GM19395 (cell line): Measurements from ENCODE around the gene RSRC1.

Source experiments
- ATAC-seq: cut with Tn5 transposase; IDR thresholded peaks from one replicate; pipeline ENCODE4 v1.9.1; 2021; ENCODE audit warnings: mild to moderate bottlenecking, moderate library complexity; ENCODE audit not compliant: unreplicated experiment

The RSRC1 gene

DNA sequence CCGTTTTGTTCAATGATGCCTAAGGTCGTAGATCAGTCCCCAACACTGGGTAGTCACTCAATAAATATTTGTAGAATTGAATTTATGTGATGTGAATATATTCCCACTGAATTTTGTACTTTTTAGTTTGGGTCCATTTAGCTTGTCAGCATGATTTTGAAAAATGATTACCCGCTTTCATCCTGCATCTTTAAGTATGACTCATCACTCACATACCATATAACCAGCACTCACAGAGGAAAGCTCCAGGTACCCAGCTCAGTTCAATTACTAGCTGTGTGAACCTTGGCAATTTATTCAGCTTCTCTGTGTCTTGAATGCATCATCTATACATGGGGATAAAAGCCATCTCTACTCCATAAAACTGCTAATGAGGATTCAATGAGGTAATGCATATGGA, 458.9 kb downstream of the RSRC1 start:
- no peak for ATAC-seq

DNA sequence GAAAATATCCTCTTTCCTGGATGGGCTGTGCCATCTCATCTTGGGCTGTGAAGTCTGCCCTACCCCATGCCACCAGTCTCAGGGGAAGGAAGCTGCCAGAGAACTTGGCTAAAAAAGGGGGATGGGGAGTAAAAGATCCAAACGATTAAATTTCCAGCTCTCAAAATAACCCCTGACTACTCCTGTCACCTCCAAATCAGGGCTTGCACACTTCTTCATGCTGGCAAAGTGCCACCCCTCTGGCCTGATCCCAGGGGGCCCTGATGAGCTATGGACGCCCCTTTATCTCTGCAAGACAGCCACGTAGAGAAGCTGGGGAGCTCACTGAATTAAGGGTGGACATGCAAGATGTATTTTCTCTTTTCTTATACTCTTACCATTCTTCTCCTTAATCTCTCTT, 459.9 kb downstream of the RSRC1 start:
- ATAC-seq: no peak

DNA sequence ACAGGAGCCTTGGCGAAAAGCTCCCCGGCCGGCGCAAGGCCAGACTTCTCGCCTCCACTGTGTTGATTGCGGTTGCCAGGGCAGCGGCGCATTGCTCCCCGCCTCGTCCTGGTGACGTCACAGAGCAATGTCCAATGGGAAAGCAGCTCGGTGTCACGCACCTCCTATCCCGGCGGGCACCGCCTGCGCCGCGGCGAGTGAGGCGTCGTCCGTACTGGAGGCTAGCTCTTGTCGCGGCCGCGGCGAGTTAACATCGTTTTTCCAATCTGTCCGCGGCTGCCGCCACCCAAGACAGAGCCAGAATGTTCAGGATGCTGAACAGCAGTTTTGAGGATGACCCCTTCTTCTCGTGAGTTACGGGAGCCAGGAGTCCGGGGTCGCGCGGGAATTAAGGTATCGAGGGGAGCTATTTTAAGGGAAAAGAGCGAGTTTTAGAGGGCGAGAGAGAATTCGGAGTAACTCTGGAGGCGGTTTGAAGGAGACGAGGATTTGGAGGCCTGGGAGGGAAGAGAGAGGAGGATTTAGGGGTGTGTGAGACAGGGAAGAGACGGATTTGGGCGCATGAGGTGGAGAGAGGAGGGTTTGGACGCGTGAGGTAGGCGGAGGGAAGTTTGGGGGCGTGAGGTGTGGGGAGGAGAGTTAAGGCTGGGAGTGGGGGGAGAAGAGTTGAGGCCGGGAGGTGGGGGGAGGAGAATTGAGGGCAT, 461.3 kb downstream of the RSRC1 start, which contains the start of gene MLF1:
MLF1 (plus strand) TSS at position 196 of the 704 bp plus-strand sequence; CDS start at position 303, 107 bp downstream.
- peak; percentile 100 for ATAC-seq

DNA sequence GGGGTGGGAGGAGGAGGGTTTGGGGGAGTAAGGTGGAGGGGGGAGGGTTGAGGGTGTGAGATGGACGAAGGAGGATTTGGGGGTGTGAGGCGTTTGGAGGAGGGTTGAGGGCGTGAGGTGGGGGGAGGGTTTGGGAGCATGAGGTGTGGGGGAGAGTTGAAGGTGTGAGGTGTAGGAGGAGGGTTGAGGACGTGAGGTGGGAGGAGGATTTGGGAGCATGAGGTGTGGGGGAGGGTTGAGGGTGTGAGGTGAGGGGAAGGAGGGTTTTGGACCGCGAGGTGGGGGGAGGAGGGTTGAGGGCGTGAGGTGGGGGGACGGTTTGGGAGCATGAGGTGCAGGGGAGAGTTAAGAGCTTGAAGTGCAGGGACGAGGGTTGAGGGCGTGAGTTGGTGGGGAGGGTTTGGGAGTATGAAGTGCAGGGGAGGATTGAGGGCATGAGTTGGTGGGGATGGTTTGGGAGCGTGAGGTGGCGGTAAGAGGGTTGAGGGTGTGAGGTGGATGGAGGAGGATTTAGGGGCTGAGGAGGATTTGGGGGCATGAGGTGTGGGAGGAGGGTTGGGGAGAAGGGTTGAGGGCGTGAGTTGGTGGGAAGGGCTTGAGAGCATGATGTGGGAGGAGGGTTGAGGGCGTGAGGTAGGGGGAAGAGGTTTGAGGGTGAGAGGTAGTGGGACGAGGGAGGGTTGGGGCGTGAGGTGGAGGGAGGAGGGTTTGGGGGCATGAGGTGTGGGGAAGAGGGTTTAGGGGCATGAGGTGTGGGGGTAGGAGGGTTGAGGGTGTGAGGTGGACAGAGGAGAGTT, 462.3 kb downstream of the RSRC1 start:
- no peak for ATAC-seq

DNA sequence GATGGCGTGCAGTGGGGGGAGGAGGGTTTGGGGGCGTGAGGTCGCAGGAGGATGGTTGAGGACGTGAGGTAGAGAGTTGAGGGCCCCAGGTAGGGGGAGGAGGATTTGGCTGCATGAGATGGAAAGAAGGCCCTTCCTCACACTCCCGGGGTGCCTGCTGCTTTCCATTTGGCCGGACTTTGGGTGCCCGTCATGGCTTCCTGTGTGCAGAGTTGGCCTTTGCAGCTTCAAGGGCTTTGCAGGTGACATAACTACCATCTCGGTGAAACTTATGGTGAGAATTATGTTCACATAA, 462.8 kb downstream of the RSRC1 start:
- no peak for ATAC-seq

DNA sequence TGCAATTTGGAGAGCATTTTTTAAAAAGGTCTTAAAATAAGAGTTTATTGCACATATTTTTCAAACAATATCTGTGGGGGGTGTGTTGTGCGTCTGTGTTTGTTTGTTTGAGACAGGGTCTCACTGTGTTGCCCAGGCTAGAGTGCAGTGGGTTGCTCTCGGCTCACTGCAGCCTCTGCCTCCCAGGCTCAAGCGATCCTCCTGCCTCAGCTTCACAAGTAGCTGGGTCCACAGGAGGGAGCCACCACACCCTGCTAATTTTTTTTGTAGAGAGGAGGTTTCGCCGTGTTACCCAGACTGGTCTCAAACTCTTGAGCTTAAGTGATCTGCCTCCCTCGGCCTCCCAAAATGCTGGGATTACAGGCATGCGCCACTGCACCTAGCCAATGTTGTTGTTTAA, 463.8 kb downstream of the RSRC1 start:
- ATAC-seq: no peak

DNA sequence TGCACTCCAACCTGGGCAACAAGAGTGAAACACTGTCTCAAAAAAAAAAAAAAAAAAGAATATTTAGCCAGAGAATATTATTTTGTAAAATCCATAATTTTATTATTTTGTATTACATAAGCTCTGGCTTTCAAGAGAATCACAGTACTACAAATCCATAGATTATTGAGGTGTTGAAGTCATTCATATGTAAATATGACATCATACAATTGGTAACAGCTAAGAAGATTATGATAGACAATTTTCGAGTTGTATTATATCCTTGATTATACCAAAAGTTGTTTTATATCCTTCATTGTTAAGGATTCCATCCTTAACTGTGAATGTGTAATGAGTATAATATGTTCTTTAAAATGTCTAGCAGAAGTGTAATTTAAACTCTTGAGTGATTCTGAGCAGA, 464.8 kb downstream of the RSRC1 start:
- ATAC-seq: no peak

DNA sequence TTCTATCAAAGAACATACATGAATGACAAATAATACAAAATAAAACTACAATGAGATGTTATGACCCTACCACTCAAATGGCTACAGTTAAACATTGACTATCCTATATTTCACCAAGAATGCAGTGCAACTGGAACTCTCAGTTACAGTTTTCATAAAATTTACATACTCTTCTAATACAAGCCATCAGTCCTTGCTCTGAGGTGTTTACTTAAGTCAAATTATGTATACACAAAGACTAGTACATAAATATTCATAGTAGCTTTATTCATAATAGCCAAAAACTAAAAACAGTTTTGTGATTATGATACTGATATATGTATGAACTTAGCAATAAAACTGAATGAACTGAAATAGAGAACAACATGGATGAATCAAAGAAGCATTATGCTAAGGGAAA, 480.3 kb downstream of the RSRC1 start:
- no peak for ATAC-seq
